Astrocyte (in vitro differentiated cells and primary cell): ENCODE measurements around the gene IL10RA. TPM values are rescaled to one million over a fixed set of nuclear protein-coding genes. Genes with fewer than 3 reads are reported as not detected.

Source experiments
- DNase-seq: peaks from one replicate; pipeline ENCODE4 v3.0.0-alpha.2; 2010; ENCODE audit warnings: low read depth
- FAIRE-seq: peaks from 2 replicates; lab custom pipeline; 2011; peaks lifted over from hg19 to GRCh38; lab: Jason Lieb, UNC
- H2AFZ ChIP-seq: 2 replicates; pipeline ENCODE4 v1.6.0; 2012; ENCODE audit warnings: low read depth, low read length, inconsistent platforms
- H3K27ac ChIP-seq: 2 replicates; pipeline ENCODE4 v1.5.1; 2011; ENCODE audit warnings: low read depth, low read length, inconsistent platforms
- H3K27me3 ChIP-seq: 2 replicates; pipeline ENCODE4 v1.6.0; 2011; ENCODE audit warnings: low read length, inconsistent platforms; ENCODE audit not compliant: insufficient read depth
- H3K36me3 ChIP-seq: 2 replicates; pipeline ENCODE4 v1.5.1; 2011; ENCODE audit warnings: low read length, inconsistent platforms; ENCODE audit not compliant: insufficient read depth
- H3K4me1 ChIP-seq: 2 replicates; pipeline ENCODE4 v1.5.1; 2011; ENCODE audit warnings: low read length, inconsistent platforms; ENCODE audit not compliant: insufficient read depth
- H3K4me2 ChIP-seq: 2 replicates; pipeline ENCODE4 v1.6.0; 2012; ENCODE audit warnings: low read length, inconsistent platforms
- H3K4me3 ChIP-seq: 2 replicates; pipeline ENCODE4 v1.5.1; 2011; ENCODE audit warnings: low read depth, mild to moderate bottlenecking, low read length, inconsistent platforms; ENCODE audit not compliant: insufficient read depth
- H3K79me2 ChIP-seq: 2 replicates; pipeline ENCODE4 v1.6.0; 2012; ENCODE audit warnings: mild to moderate bottlenecking, low read length, inconsistent platforms; ENCODE audit not compliant: insufficient read depth
- H3K9ac ChIP-seq: 2 replicates; pipeline ENCODE4 v1.6.0; 2012; ENCODE audit warnings: mild to moderate bottlenecking, low read length, inconsistent platforms
- H3K9me3 ChIP-seq: 2 replicates; pipeline ENCODE4 v1.5.1; 2012; ENCODE audit warnings: low read depth, mild to moderate bottlenecking, low read length, inconsistent platforms; ENCODE audit not compliant: insufficient read depth
- H4K20me1 ChIP-seq: 2 replicates; pipeline ENCODE4 v1.6.0; 2012; ENCODE audit warnings: low read length, inconsistent platforms; ENCODE audit not compliant: insufficient read depth
- H3K27ac Mint-ChIP-seq: one replicate; pipeline ENCODE4 v1.8.0; 2021; ENCODE audit warnings: mild to moderate bottlenecking, mixed read lengths; ENCODE audit not compliant: unreplicated experiment
- H3K27me3 Mint-ChIP-seq: one replicate; pipeline ENCODE4 v1.8.0; 2021; ENCODE audit warnings: low read depth, mixed read lengths; ENCODE audit not compliant: unreplicated experiment
- H3K36me3 Mint-ChIP-seq: one replicate; pipeline ENCODE4 v1.8.0; 2021; ENCODE audit warnings: low read depth, mixed read lengths; ENCODE audit not compliant: unreplicated experiment
- H3K4me1 Mint-ChIP-seq: one replicate; pipeline ENCODE4 v1.8.0; 2021; ENCODE audit warnings: low read depth, mixed read lengths; ENCODE audit not compliant: unreplicated experiment
- H3K4me3 Mint-ChIP-seq: one replicate; pipeline ENCODE4 v1.8.0; 2021; ENCODE audit warnings: mild to moderate bottlenecking, moderate library complexity, mixed read lengths; ENCODE audit not compliant: unreplicated experiment
- H3K9me3 Mint-ChIP-seq: one replicate; pipeline ENCODE4 v1.8.0; 2021; ENCODE audit warnings: mild to moderate bottlenecking, mixed read lengths; ENCODE audit not compliant: unreplicated experiment
- CTCF ChIP-seq: IDR thresholded peaks from 2 replicates; pipeline ENCODE4 v1.5.1; 2011; ENCODE audit warnings: low read depth, mild to moderate bottlenecking, inconsistent platforms, low read length, moderate library complexity; ENCODE audit not compliant: insufficient read depth
- EZH2 ChIP-seq: IDR thresholded peaks from 2 replicates; pipeline ENCODE4 v1.6.1; 2012; ENCODE audit warnings: mild to moderate bottlenecking, low read length, inconsistent platforms; ENCODE audit not compliant: insufficient read depth
- total RNA-seq: library from RNA; stranded (reverse); gene quantifications from 2 replicates; pipeline ENCODE4 v1.2.1, GENCODE V29; 2021

Gene IL10RA
- total RNA-seq, 1 donor from 2014 or later, result 0.73 TPM

GRCh38 chr11:117940736-117941135 lies 45.5 kb upstream of the IL10RA start:
- FAIRE-seq, result no peak

GRCh38 chr11:117941163-117941707 lies 45.0 kb upstream of the IL10RA start:
- H3K79me2 ChIP-seq, result no peaks in the 10 kb centered on the region
- no peak for DNase-seq
- H3K4me1 Mint-ChIP-seq, result peaks cover 5% of the 10 kb centered on the region
- no peaks in the 10 kb centered on the region for H3K27me3 ChIP-seq
- H3K4me3 ChIP-seq, result no peak overlapping the region
- no peak overlapping the region for H3K27ac Mint-ChIP-seq
- H3K36me3 Mint-ChIP-seq, result no peaks in the 10 kb centered on the region
- no peak overlapping the region for H3K4me3 Mint-ChIP-seq
- no peak overlapping the region for H3K4me2 ChIP-seq
- FAIRE-seq, result no peak
- H3K9me3 Mint-ChIP-seq, result no peaks in the 10 kb centered on the region
- H3K9ac ChIP-seq, result no peak overlapping the region
- no peaks in the 10 kb centered on the region for H3K9me3 ChIP-seq
- H3K4me1 ChIP-seq, result no peaks in the 10 kb centered on the region
- no peak overlapping the region for H3K27ac ChIP-seq
- peaks cover 15% of the 10 kb centered on the region for H3K27me3 Mint-ChIP-seq
- no peaks in the 10 kb centered on the region for H3K36me3 ChIP-seq
- H2AFZ ChIP-seq, result no peak overlapping the region
- no peaks in the 10 kb centered on the region for H4K20me1 ChIP-seq
- TF ChIP-seq EZH2 (no peak), CTCF (no peak)

More at GRCh38 chr11:117940736-117941135, 45.5 kb upstream of the IL10RA start:
- no peak overlapping the region for H2AFZ ChIP-seq
- H3K27ac ChIP-seq, result no peak overlapping the region
- no peak overlapping the region for H3K4me2 ChIP-seq
- Mint-ChIP-seq H3K27me3 (peaks cover 15% of the 10 kb centered on the region), H3K9me3 (no peaks in the 10 kb centered on the region), H3K27ac (no peak overlapping the region), H3K4me3 (no peak overlapping the region), H3K4me1 (peaks cover 5% of the 10 kb centered on the region), H3K36me3 (no peaks in the 10 kb centered on the region)
- no peak overlapping the region for H3K4me3 ChIP-seq
- no peak for TF ChIP-seq CTCF
- TF ChIP-seq EZH2, result no peak
- no peaks in the 10 kb centered on the region for H3K36me3 ChIP-seq
- no peaks in the 10 kb centered on the region for H3K9me3 ChIP-seq
- DNase-seq, result no peak
- no peaks in the 10 kb centered on the region for H4K20me1 ChIP-seq
- H3K4me1 ChIP-seq, result no peaks in the 10 kb centered on the region
- H3K79me2 ChIP-seq, result no peaks in the 10 kb centered on the region
- H3K27me3 ChIP-seq, result no peaks in the 10 kb centered on the region
- no peak overlapping the region for H3K9ac ChIP-seq

GRCh38 chr11:117941976-117942654 lies 44.1 kb upstream of the IL10RA start:
- no peaks in the 10 kb centered on the region for H3K9me3 Mint-ChIP-seq
- H3K27ac Mint-ChIP-seq, result no peak overlapping the region
- FAIRE-seq, result no peak
- H3K79me2 ChIP-seq, result no peaks in the 10 kb centered on the region
- no peak for TF ChIP-seq EZH2
- no peak for TF ChIP-seq CTCF
- no peak overlapping the region for H3K4me2 ChIP-seq
- H3K36me3 Mint-ChIP-seq, result no peaks in the 10 kb centered on the region
- no peaks in the 10 kb centered on the region for H3K4me1 ChIP-seq
- peaks cover 15% of the 10 kb centered on the region for H3K27me3 Mint-ChIP-seq
- no peaks in the 10 kb centered on the region for H4K20me1 ChIP-seq
- H3K9me3 ChIP-seq, result no peaks in the 10 kb centered on the region
- no peak overlapping the region for H3K4me3 Mint-ChIP-seq
- H2AFZ ChIP-seq, result no peak overlapping the region
- no peaks in the 10 kb centered on the region for H3K36me3 ChIP-seq
- no peak overlapping the region for H3K27ac ChIP-seq
- no peak overlapping the region for H3K4me3 ChIP-seq
- DNase-seq, result peak; percentile 3
- H3K9ac ChIP-seq, result no peak overlapping the region
- no peaks in the 10 kb centered on the region for H3K27me3 ChIP-seq
- H3K4me1 Mint-ChIP-seq, result peaks cover 5% of the 10 kb centered on the region
